ENCODE data around the gene MTUS2.

DNA sequence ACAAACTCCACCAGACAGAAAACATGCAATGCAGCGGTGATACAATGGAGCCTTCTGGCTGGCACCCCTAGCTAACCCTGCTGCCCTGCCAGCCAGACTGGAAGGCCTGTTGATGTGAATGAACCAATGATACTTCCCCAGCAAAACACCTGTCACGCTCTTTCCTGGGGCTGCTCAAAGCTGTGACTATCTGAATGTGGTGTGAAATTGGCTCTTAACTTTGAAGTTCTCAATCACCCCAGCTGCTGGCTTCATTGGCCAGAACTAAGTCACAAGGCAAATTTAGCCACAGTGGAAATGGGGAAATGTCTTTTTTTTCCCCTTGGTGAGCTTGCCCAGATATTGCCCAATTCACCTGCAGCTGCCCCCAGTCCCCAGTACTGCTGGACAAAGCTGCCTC is 628.0 kb downstream of the MTUS2 start:
- no peak for TF ChIP-seq EZH2 (IDR thresholded peaks at IDR 0.05; ENCODE audit: low read length, missing control alignments)
- TF ChIP-seq, protein P1, sequence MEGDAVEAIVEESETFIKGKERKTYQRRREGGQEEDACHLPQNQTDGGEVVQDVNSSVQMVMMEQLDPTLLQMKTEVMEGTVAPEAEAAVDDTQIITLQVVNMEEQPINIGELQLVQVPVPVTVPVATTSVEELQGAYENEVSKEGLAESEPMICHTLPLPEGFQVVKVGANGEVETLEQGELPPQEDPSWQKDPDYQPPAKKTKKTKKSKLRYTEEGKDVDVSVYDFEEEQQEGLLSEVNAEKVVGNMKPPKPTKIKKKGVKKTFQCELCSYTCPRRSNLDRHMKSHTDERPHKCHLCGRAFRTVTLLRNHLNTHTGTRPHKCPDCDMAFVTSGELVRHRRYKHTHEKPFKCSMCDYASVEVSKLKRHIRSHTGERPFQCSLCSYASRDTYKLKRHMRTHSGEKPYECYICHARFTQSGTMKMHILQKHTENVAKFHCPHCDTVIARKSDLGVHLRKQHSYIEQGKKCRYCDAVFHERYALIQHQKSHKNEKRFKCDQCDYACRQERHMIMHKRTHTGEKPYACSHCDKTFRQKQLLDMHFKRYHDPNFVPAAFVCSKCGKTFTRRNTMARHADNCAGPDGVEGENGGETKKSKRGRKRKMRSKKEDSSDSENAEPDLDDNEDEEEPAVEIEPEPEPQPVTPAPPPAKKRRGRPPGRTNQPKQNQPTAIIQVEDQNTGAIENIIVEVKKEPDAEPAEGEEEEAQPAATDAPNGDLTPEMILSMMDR (conservative IDR thresholded peaks at IDR 0.05 in 1 of 2, IDR thresholded peaks at IDR 0.05 in 1 of 2; ENCODE audit: low read depth in 1 of 2, low read length in 2 of 2), result no peak
